GM12878 (cell line): ENCODE measurements around the gene TTLL11. TPM values are rescaled to one million over a fixed set of nuclear protein-coding genes. Genes with fewer than 3 reads are reported as not detected.

Source experiments
- ATAC-seq: fragments of 200-7000 bp; cut with Tn5 transposase; 3 replicates; pipeline ENCODE4 v1.9.1; 2020; ENCODE audit warnings: mild to moderate bottlenecking, moderate library complexity
- BruUV-seq: library from RNA; stranded (reverse); fragments of 400-500 nt; replicated peaks from 2 replicates; lab custom pipeline; 2021; lab: Mats Ljungman, UMichigan
- CTCF ChIA-PET: fragments of 300-600 bp; sonication (Branson Sonifier 250); formaldehyde crosslinking; extraction: SDS; loops from one replicate; lab custom pipeline; 2021; ENCODE audit warnings: inconsistent platforms; lab: Yijun Ruan, JAX
- POLR2A ChIA-PET: fragments of 350-600 bp; formaldehyde crosslinking; extraction: SDS; loops from one replicate; lab custom pipeline; 2021; ENCODE audit warnings: inconsistent platforms; lab: Charles Lee
- RAD21 ChIA-PET: fragments of 300-600 bp; sonication (Branson Sonifier 250); formaldehyde crosslinking; loops from one replicate; lab custom pipeline; 2023; ENCODE audit warnings: antibody characterized with exemption; ENCODE audit not compliant: unreplicated experiment; lab: Charles Lee
- SMC1A ChIA-PET: fragments of 300-600 bp; sonication (Branson Sonifier 250); formaldehyde crosslinking; loops from one replicate; lab custom pipeline; 2023; ENCODE audit not compliant: unreplicated experiment, uncharacterized antibody; lab: Charles Lee
- DNase-seq: peaks from one replicate; pipeline ENCODE4 v3.0.0-alpha.2; 2011; ENCODE audit warnings: low read depth, low spot score
- FAIRE-seq: peaks from 3 replicates; lab custom pipeline; 2011; peaks lifted over from hg19 to GRCh38; lab: Jason Lieb, UNC
- H2AFZ ChIP-seq: 2 replicates; pipeline ENCODE4 v1.6.0; 2011; ENCODE audit warnings: low read depth, low read length, control low read depth; ENCODE audit not compliant: control insufficient read depth
- H3K27ac ChIP-seq: 2 replicates; pipeline ENCODE4 v1.5.1; 2011; ENCODE audit warnings: control low read depth; ENCODE audit not compliant: control insufficient read depth, insufficient read depth
- H3K27me3 ChIP-seq, 2 experiments: replicated peaks in 1 of 2; 2 replicates each; pipeline versions ENCODE4 v1.6.0 to v1.6.1; 2011; ENCODE audit warnings: low read length in 1 of 2; ENCODE audit not compliant: control insufficient read depth in 2 of 2, insufficient read depth in 2 of 2
- H3K36me3 ChIP-seq, 2 experiments: 2 replicates each; pipeline ENCODE4 v1.5.1; 2011; ENCODE audit warnings: low read length in 1 of 2; ENCODE audit not compliant: control insufficient read depth in 2 of 2, insufficient read depth in 2 of 2
- H3K4me1 ChIP-seq: 2 replicates; pipeline ENCODE4 v1.6.1; 2011; ENCODE audit warnings: mild to moderate bottlenecking, low read length, moderate library complexity, mixed read lengths; ENCODE audit not compliant: control insufficient read depth, insufficient read depth
- H3K4me2 ChIP-seq: 2 replicates; pipeline ENCODE4 v1.6.0; 2011; ENCODE audit warnings: control low read depth; ENCODE audit not compliant: control insufficient read depth, insufficient read depth
- H3K4me3 ChIP-seq: fragments of 200-600 bp; sonication (generic); 2 replicates; pipeline ENCODE4 v1.5.1; 2016
- H3K79me2 ChIP-seq: 2 replicates; pipeline ENCODE4 v1.6.0; 2011; ENCODE audit warnings: low read length; ENCODE audit not compliant: control insufficient read depth, insufficient read depth
- H3K9ac ChIP-seq: 2 replicates; pipeline ENCODE4 v1.8.0; 2011; ENCODE audit warnings: low read length, control low read depth, mixed read lengths; ENCODE audit not compliant: control insufficient read depth, insufficient read depth
- H3K9me3 ChIP-seq: replicated peaks from 3 replicates; pipeline ENCODE4 v1.5.1; 2011; ENCODE audit warnings: mild to moderate bottlenecking, low read length; ENCODE audit not compliant: control insufficient read depth, insufficient read depth
- H4K20me1 ChIP-seq: 2 replicates; pipeline ENCODE4 v1.6.0; 2011; ENCODE audit not compliant: control insufficient read depth, insufficient read depth
- CEBPB ChIP-seq, 2 experiments: fragments of 150-350 bp in 1 of 2; IDR thresholded peaks; 2 replicates each; pipeline ENCODE4 v1.6.1; 2012 to 2014; ENCODE audit warnings: low read depth in 2 of 2, low read length in 2 of 2, borderline replicate concordance in 1 of 2, inconsistent platforms in 1 of 2
- EGR1 ChIP-seq, 2 experiments: IDR thresholded peaks; 1 replicate in 1 of 2; 2 replicates in 1 of 2; pipeline ENCODE4 v1.6.1; 2011 to 2012; ENCODE audit warnings: low read depth in 2 of 2, low read length in 2 of 2, borderline replicate concordance in 1 of 2, mild to moderate bottlenecking in 1 of 2, moderate library complexity in 1 of 2
- EP300 ChIP-seq, 2 experiments: fragments of 150-350 bp in 1 of 2; IDR thresholded peaks; 2 replicates each; pipeline ENCODE4 v1.6.1; 2011 to 2012; ENCODE audit warnings: low read depth in 2 of 2, low read length in 2 of 2, borderline replicate concordance in 1 of 2, improper control_type of control experiment in 1 of 2, inconsistent platforms in 1 of 2; ENCODE audit not compliant: control insufficient read depth in 1 of 2
- EZH2 ChIP-seq: IDR thresholded peaks from 2 replicates; pipeline ENCODE4 v1.6.1; 2012; ENCODE audit warnings: low read depth, mild to moderate bottlenecking, control low read depth, inconsistent platforms, low read length, borderline replicate concordance; ENCODE audit not compliant: control insufficient read depth
- MYC ChIP-seq: IDR thresholded peaks from 2 replicates; pipeline ENCODE4 v1.6.1; 2011; ENCODE audit warnings: mild to moderate bottlenecking, low read length, moderate library complexity, inconsistent platforms; ENCODE audit not compliant: insufficient read depth, insufficient replicate concordance, insufficient read length, severe bottlenecking
- SIN3A ChIP-seq: IDR thresholded peaks from 2 replicates; pipeline ENCODE4 v1.6.1; 2012; ENCODE audit warnings: low read depth, low read length, improper control_type of control experiment
- SMAD1 ChIP-seq: fragments of 450-650 bp; IDR thresholded peaks from 2 replicates; pipeline ENCODE4 v1.6.1; 2018; ENCODE audit warnings: mild to moderate bottlenecking, low read depth; ENCODE audit not compliant: partially characterized antibody
- SPI1 ChIP-seq: IDR thresholded peaks from 2 replicates; pipeline ENCODE4 v1.6.1; 2011; ENCODE audit warnings: low read depth, mild to moderate bottlenecking, low read length, moderate library complexity, borderline replicate concordance; ENCODE audit not compliant: insufficient read depth
- STAT1 ChIP-seq: fragments of 450-650 bp; conservative IDR thresholded peaks from 2 replicates; pipeline ENCODE4 v1.6.1; 2014; ENCODE audit warnings: antibody characterized with exemption, mild to moderate bottlenecking
- ZBED1 ChIP-seq: IDR thresholded peaks from 2 replicates; pipeline ENCODE4 v1.6.1; 2016; ENCODE audit warnings: borderline replicate concordance
- ZNF207 ChIP-seq: fragments of 450-650 bp; IDR thresholded peaks from 2 replicates; pipeline ENCODE4 v1.6.1; 2014; ENCODE audit warnings: antibody characterized with exemption, mild to moderate bottlenecking, borderline replicate concordance
- ZNF384 ChIP-seq: IDR thresholded peaks from 2 replicates; pipeline ENCODE4 v1.6.1; 2012; ENCODE audit warnings: low read depth, mild to moderate bottlenecking, low read length, improper control_type of control experiment, borderline replicate concordance
- ZNF622 ChIP-seq: fragments of 450-650 bp; IDR thresholded peaks from 2 replicates; pipeline ENCODE4 v1.6.1; 2017; ENCODE audit warnings: mild to moderate bottlenecking, inconsistent platforms
- ZZZ3 ChIP-seq: IDR thresholded peaks from 2 replicates; pipeline ENCODE4 v1.6.1; 2011; ENCODE audit warnings: low read depth; ENCODE audit not compliant: control insufficient read depth, insufficient read length
- WGBS: methylation state at CpG from one replicate; pipeline ENCODE4 v1.1.6; 2016; ENCODE audit warnings: low lambda C conversion rate; ENCODE audit not compliant: insufficient replicate concordance, insufficient coverage; ENCODE audit errors: missing lambda C conversion rate; 5-methylcytosine and 5-hydroxymethylcytosine counted together
- in situ Hi-C: fragments of 300-500 bp; cut with MboI; formaldehyde crosslinking; loops from 9 replicates; pipeline ENCODE4 v1.14.3; 2018; ENCODE audit warnings: mixed read lengths
- intact Hi-C: fragments of 100-400 bp; cut with micrococcal nuclease; formaldehyde crosslinking; loops from one replicate; pipeline ENCODE4 v1.14.2; 2022; ENCODE audit not compliant: unreplicated experiment
- polyA plus RNA-seq, 11 experiments: library from polyadenylated mRNA; depleted of rRNA in 4 of 11; unstranded in 6 of 11; stranded (reverse) in 5 of 11; fragments of >200 nt; fragmentation: Nextera tagmentation in 4 of 11; fragmentation: Illumina TruSeq in 1 of 11; extraction: Ambion mirVana in 4 of 11; extraction: Trizol in 1 of 11; gene quantifications; 1 replicate in 1 of 11; 2 replicates in 10 of 11; pipeline versions ENCODE4 v1.2.1 to v1.2.3, GENCODE V29; 2011 to 2016; ENCODE audit warnings: inconsistent platforms in 2 of 11, missing spikeins in 2 of 11, low read depth in 1 of 11
- total RNA-seq, 4 experiments: library from RNA; depleted of rRNA in 3 of 4; stranded (reverse); fragments of >200 nt in 3 of 4; fragmentation: Illumina TruSeq in 1 of 4; extraction: Trizol in 1 of 4; gene quantifications; 2 replicates each; pipeline versions ENCODE4 v1.2.1 to v1.2.3, GENCODE V29; 2013 to 2021
- TF ChIP-seq, protein P1 (sequence below): fragments of 450-650 bp; IDR thresholded peaks from 2 replicates; pipeline ENCODE4 v1.6.1; 2017; ENCODE audit warnings: low read depth, mild to moderate bottlenecking, moderate library complexity

Gene TTLL11
- total and polyA plus RNA-seq, 10 of the 15 experiments (the other 5 are each of a cell fraction or from before 2014, with no cell fraction given) = 1.2 to 3.7 (median 2.9) TPM

DNA sequence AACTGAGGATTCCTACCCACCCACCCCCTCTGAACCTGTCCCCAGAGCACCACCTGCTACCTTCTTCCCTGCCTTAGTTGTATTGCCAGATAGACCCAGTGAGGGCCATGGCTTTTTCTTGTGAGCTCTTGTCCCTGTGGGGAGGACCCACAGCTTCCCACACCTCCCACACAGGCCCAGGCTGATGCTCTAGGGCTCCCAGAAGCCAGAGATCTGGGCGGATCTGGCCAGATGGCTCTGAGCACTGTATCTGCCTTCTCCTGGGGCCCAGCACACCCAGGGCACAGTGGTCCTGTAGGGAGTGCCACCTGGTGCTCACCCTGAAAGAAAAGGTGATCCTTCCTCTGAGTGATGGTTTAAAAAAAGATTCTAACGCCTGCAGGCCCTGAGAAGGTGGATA, 310.0 kb downstream of the TTLL11 start (continued):
- TF ChIP-seq MYC = no peak

DNA sequence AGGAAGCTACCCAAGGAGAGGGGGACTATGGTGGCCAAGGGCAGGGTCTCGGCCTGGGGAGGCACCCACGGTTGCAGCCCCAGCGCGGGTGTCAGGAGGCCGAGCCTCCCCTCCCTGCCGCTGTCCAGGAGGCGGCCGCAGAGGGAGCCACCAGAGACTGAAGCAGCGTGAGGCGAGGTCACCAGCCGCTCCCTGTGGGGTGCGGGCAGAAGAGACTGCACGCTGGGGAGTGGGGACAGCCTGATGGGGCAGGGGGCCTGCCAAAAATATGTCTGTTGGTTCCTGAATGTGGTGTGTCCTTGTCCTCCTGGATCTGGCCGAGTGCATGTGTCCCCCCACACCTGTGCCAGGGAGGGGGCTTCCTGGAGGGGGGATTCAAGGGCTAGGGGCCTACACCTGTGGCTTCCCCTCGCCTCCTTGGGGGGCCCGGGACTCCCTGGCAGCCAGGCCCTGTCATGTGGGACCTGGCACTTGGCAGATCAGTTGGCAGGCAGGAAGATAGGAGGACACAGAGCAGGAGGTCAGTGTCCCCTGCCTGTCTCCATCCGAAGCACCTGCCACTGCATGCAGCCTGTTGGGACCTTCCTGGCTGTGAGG, 310.5 kb downstream of the TTLL11 start:
- in situ Hi-C loops (no loop called here), intact Hi-C loops (no loop called here)
- 51% methylated on average over 17 of the region's 17 CpGs for WGBS
- no peak overlapping the region for H3K4me3 ChIP-seq
- RAD21 ChIA-PET = no interaction called here
- H3K9me3 ChIP-seq = no peaks in the 10 kb centered on the region
- no peak overlapping the region for H2AFZ ChIP-seq
- TF ChIP-seq ZNF207 (no peak), ZBED1 (no peak), ZNF384 (no peak), EP300 (IDR thresholded peaks at IDR 0.05; ENCODE audit: borderline replicate concordance in 1 of 2, control insufficient read depth in 1 of 2, low read depth in 2 of 2, low read length in 2 of 2) (no peak), ZNF622 (no peak), CEBPB (IDR thresholded peaks at IDR 0.05; ENCODE audit: borderline replicate concordance in 1 of 2, low read depth in 2 of 2, low read length in 2 of 2) (no peak), EGR1 (IDR thresholded peaks at IDR 0.05; ENCODE audit: borderline replicate concordance in 1 of 2, low read depth in 2 of 2, low read length in 2 of 2) (no peak), STAT1 (no peak), EZH2 (no peak), ZZZ3 (no peak), SMAD1 (no peak), SIN3A (no peak), SPI1 (no peak)
- TF ChIP-seq, protein P1, sequence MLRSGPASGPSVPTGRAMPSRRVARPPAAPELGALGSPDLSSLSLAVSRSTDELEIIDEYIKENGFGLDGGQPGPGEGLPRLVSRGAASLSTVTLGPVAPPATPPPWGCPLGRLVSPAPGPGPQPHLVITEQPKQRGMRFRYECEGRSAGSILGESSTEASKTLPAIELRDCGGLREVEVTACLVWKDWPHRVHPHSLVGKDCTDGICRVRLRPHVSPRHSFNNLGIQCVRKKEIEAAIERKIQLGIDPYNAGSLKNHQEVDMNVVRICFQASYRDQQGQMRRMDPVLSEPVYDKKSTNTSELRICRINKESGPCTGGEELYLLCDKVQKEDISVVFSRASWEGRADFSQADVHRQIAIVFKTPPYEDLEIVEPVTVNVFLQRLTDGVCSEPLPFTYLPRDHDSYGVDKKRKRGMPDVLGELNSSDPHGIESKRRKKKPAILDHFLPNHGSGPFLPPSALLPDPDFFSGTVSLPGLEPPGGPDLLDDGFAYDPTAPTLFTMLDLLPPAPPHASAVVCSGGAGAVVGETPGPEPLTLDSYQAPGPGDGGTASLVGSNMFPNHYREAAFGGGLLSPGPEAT = no peak
- DNase-seq (no peak), ATAC-seq (no peak), FAIRE-seq (no peak)
- H3K9ac ChIP-seq = no peak overlapping the region
- POLR2A ChIA-PET = no interaction called here
- no peaks in the 10 kb centered on the region for H3K79me2 ChIP-seq
- H3K4me1 ChIP-seq = no peaks in the 10 kb centered on the region
- H4K20me1 ChIP-seq = no peaks in the 10 kb centered on the region
- CTCF ChIA-PET = no interaction called here
- no peak overlapping the region for H3K4me2 ChIP-seq
- peaks cover 2 to 6% of the 10 kb centered on the region in 2 experiments; a peak in 3 of 4 replicates for H3K27me3 ChIP-seq
- H3K36me3 ChIP-seq = no peaks in the 10 kb centered on the region
- no TSS peak for BruUV-seq
- no peak overlapping the region for H3K27ac ChIP-seq
- SMC1A ChIA-PET = no interaction called here
